ENCODE results near the gene KCNQ5. TPM values are rescaled to one million over a fixed set of nuclear protein-coding genes. Genes with fewer than 3 reads are reported as not detected.

Gene KCNQ5
- total RNA-seq, 1 donor from 2014 or later = 2.1 TPM

DNA sequence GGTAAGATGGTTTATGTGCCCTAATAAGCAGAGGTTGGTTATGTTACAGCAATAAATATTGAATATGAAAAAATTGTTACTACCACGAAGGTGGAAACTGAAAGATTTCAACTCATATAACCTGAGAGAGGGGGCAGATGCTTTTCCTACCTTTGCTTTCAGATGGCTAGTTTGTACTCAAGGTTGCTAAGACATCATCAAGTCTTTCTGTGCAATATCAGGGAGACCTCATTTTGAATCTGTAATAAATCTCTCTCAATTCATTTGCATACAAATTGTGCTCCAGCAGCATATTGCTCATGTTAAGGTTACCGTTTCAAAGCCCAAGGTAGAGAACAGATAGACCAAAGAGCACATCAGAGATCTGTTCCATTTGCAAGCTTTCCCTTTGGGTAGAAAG is 383.0 kb downstream of the KCNQ5 start:
- no peak for DNase-seq (ENCODE audit: low read depth)
- H3K36me3 ChIP-seq (ENCODE audit: control insufficient read depth, insufficient read depth, low read length) = no peaks in the 10 kb centered on the region
- no peak for FAIRE-seq
- no peak overlapping the region for H3K4me3 ChIP-seq (ENCODE audit: low read depth, low read length)
- TF ChIP-seq, protein P1, sequence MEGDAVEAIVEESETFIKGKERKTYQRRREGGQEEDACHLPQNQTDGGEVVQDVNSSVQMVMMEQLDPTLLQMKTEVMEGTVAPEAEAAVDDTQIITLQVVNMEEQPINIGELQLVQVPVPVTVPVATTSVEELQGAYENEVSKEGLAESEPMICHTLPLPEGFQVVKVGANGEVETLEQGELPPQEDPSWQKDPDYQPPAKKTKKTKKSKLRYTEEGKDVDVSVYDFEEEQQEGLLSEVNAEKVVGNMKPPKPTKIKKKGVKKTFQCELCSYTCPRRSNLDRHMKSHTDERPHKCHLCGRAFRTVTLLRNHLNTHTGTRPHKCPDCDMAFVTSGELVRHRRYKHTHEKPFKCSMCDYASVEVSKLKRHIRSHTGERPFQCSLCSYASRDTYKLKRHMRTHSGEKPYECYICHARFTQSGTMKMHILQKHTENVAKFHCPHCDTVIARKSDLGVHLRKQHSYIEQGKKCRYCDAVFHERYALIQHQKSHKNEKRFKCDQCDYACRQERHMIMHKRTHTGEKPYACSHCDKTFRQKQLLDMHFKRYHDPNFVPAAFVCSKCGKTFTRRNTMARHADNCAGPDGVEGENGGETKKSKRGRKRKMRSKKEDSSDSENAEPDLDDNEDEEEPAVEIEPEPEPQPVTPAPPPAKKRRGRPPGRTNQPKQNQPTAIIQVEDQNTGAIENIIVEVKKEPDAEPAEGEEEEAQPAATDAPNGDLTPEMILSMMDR (IDR thresholded peaks at IDR 0.05; ENCODE audit: insufficient read depth, low read length, severe bottlenecking) = no peak
- no peaks in the 10 kb centered on the region for H3K27me3 ChIP-seq (ENCODE audit: control insufficient read depth, insufficient read depth, low read length)

DNA sequence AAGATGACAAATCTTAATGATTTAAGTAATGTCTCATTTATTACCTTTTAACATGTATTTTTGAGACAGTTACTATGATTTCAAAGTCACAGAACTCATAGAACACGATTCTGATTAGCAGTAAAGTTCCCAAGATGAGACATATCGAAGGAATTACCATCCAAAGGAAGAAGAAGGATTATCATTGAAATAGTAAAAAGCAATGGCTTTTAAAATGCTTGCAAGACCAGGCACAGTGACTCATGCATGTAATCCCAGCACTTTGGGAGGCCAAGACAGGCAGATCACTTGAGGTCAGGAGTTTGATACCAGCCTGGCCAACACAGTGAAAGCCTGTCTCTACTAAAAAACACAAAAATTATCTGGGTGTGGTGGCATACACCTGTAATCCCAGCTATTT is 384.3 kb downstream of the KCNQ5 start:
- Histone ChIP-seq H3K27me3 (ENCODE audit: control insufficient read depth, insufficient read depth, low read length) (no peaks in the 10 kb centered on the region), H3K4me3 (ENCODE audit: low read depth, low read length) (no peak overlapping the region), H3K36me3 (ENCODE audit: control insufficient read depth, insufficient read depth, low read length) (no peaks in the 10 kb centered on the region)
- TF ChIP-seq, protein P1 (IDR thresholded peaks at IDR 0.05; ENCODE audit: insufficient read depth, low read length, severe bottlenecking) = no peak
- DNase-seq (ENCODE audit: low read depth) (peak; percentile 3), FAIRE-seq (no peak)

DNA sequence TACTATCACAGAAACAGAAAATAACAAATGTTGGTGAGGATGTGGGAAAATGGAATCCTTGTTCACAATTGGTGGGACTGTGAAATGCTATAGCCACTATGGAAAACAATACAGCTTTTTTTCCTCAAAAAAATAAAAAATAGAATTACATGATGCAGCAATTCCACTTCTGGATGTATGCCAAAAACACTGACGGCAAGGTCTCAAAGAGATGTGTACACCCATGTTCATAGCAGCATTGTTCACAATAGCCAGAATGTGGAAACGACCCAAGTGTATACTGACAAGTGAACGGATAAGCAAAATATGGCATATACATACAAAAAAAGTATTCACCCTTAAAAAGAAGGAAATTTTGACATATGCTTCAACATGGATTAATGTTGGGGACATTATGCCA is 390.1 kb downstream of the KCNQ5 start:
- no peaks in the 10 kb centered on the region for H3K27me3 ChIP-seq (ENCODE audit: control insufficient read depth, insufficient read depth, low read length)
- TF ChIP-seq, protein P1 (IDR thresholded peaks at IDR 0.05; ENCODE audit: insufficient read depth, low read length, severe bottlenecking) = no peak
- DNase-seq (ENCODE audit: low read depth) (no peak), FAIRE-seq (no peak)
- H3K4me3 ChIP-seq (ENCODE audit: low read depth, low read length) = no peak overlapping the region
- no peaks in the 10 kb centered on the region for H3K36me3 ChIP-seq (ENCODE audit: control insufficient read depth, insufficient read depth, low read length)

DNA sequence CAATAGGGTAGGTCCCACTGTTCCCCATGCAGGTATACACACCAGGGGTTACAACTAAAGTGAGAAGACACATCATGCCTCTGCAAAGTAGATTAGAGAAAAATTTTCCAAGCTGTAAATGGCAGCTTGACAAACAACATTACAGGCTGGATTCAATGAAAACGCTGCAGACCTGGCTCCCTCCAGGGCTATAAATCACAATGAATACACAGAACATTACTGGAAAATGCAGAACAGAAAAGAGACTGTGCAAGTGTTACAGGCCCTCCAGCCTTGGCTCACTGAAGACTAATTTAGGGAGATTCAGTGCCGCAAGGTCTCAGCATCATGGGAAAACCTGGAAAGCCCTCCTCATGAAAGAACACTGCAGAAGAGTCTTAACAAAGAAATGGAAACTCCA is 395.6 kb downstream of the KCNQ5 start:
- FAIRE-seq = no peak
- TF ChIP-seq, protein P1 (IDR thresholded peaks at IDR 0.05; ENCODE audit: insufficient read depth, low read length, severe bottlenecking) = no peak

DNA sequence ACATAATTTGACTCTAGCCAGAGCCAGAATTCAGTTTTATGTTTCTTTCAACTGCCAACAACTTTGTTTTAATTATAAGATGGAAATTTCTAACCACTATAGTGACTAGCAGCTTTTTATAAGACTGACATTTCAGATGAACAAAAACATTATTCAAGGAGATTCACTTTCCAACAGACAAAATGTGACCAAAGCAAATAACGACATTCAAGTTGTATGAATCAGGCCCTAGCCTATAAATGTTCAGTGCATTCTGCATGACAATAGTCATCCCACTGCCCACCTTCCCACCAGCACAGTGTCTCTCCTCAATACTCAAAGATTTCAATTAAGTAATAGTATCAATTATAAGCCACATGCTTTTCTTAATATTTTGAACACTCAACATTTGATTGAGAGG is 402.7 kb downstream of the KCNQ5 start:
- Histone ChIP-seq H3K4me3 (ENCODE audit: low read depth, low read length) (no peak overlapping the region), H3K27me3 (ENCODE audit: control insufficient read depth, insufficient read depth, low read length) (no peaks in the 10 kb centered on the region), H3K36me3 (ENCODE audit: control insufficient read depth, insufficient read depth, low read length) (no peaks in the 10 kb centered on the region)
- no peak for DNase-seq (ENCODE audit: low read depth)
- no peak for FAIRE-seq
- TF ChIP-seq, protein P1 (IDR thresholded peaks at IDR 0.05; ENCODE audit: insufficient read depth, low read length, severe bottlenecking) = no peak

More for the DNA sequence above, 395.6 kb downstream of the KCNQ5 start:
- no peaks in the 10 kb centered on the region for H3K36me3 ChIP-seq (ENCODE audit: control insufficient read depth, insufficient read depth, low read length)
- H3K4me3 ChIP-seq (ENCODE audit: low read depth, low read length) = no peak overlapping the region
- H3K27me3 ChIP-seq (ENCODE audit: control insufficient read depth, insufficient read depth, low read length) = no peaks in the 10 kb centered on the region
- no peak for DNase-seq (ENCODE audit: low read depth)

DNA sequence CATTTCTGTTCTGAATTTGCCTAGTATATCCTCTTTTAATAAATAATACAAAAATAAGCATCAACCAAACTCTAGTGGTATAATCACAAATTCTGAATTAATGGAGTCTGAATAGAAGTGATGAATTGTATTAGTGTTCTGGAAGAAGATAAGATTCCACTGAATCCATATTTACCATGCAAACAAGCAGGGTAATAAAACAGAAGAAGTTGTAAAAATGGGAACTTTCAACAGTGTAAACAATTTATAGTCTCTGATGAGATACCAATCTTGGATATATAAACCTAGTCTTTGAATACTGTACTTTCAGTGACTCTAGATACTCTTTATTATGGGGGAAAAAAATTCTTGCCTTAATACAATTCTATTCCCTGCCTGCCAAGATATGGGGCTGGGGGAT is 405.8 kb downstream of the KCNQ5 start:
- TF ChIP-seq, protein P1 (IDR thresholded peaks at IDR 0.05; ENCODE audit: insufficient read depth, low read length, severe bottlenecking) = no peak
- H3K4me3 ChIP-seq (ENCODE audit: low read depth, low read length) = no peak overlapping the region
- FAIRE-seq = no peak
- no peaks in the 10 kb centered on the region for H3K36me3 ChIP-seq (ENCODE audit: control insufficient read depth, insufficient read depth, low read length)
- no peaks in the 10 kb centered on the region for H3K27me3 ChIP-seq (ENCODE audit: control insufficient read depth, insufficient read depth, low read length)
- DNase-seq (ENCODE audit: low read depth) = no peak

All from bronchial epithelial cell (primary cell).